Measurements from ENCODE around the gene CFAP107.
"Not testable (repeated sequence)": the region's sequence is repeated elsewhere in the genome, so short reads cannot be mapped to it uniquely, and the experiment has no call there.

The CFAP107 gene

GRCh38 chr1:12745992-12746323 lies at the start of gene CFAP107:
Gene CFAP107 (plus strand): TSS chr1:12746200. CDS start chr1:12746431, 231 bp downstream.
- no peak for DNase-seq

- no peak for DNase-seq
These were observed 49.3 kb upstream of the CFAP107 start for GRCh38 chr1:12696658-12697057.

- no peak for DNase-seq
These were observed 48.6 kb upstream of the CFAP107 start for GRCh38 chr1:12697397-12697796.

- no peak for DNase-seq
These were observed 42.1 kb upstream of the CFAP107 start for GRCh38 chr1:12703821-12704451.

GRCh38 chr1:12706061-12706460 lies 39.9 kb upstream of the CFAP107 start:
- no peak for DNase-seq

- DNase-seq = no peak
These were observed 37.5 kb upstream of the CFAP107 start for GRCh38 chr1:12708396-12709090.

- no peak for DNase-seq
These were observed 36.9 kb upstream of the CFAP107 start for GRCh38 chr1:12709091-12709491.

GRCh38 chr1:12709696-12710095 lies 36.3 kb upstream of the CFAP107 start:
- no peak for DNase-seq

- no peak for DNase-seq
These were observed 34.5 kb upstream of the CFAP107 start for GRCh38 chr1:12711536-12711935.

- no peak for DNase-seq
These were observed 33.9 kb upstream of the CFAP107 start for GRCh38 chr1:12712076-12712475.

- no peak for DNase-seq
These were observed 33.1 kb upstream of the CFAP107 start for GRCh38 chr1:12712929-12713328.

- DNase-seq = not testable (repeated sequence)
These were observed 32.3 kb upstream of the CFAP107 start for GRCh38 chr1:12713651-12714050.

- no peak for DNase-seq
These were observed 31.1 kb upstream of the CFAP107 start for GRCh38 chr1:12714710-12715475.

GRCh38 chr1:12715896-12716437 lies 30.0 kb upstream of the CFAP107 start, which contains the start of gene AADACL3:
Gene AADACL3 (plus strand): TSS chr1:12716110. CDS start chr1:12716177, 67 bp downstream.
- no peak for DNase-seq

- no peak for DNase-seq
These were observed 28.6 kb upstream of the CFAP107 start for GRCh38 chr1:12717301-12717838.

GRCh38 chr1:12722626-12723025 lies 23.4 kb upstream of the CFAP107 start:
- no peak for DNase-seq

GRCh38 chr1:12728391-12728790 lies 17.6 kb upstream of the CFAP107 start:
- DNase-seq = no peak

- no peak for DNase-seq
These were observed 15.8 kb upstream of the CFAP107 start for GRCh38 chr1:12730156-12730555.

- not testable (repeated sequence) for DNase-seq
These were observed 14.9 kb upstream of the CFAP107 start for GRCh38 chr1:12731084-12731483.

GRCh38 chr1:12734651-12735050 lies 11.3 kb upstream of the CFAP107 start:
- no peak for DNase-seq

- no peak for DNase-seq
These were observed 7.1 kb upstream of the CFAP107 start for GRCh38 chr1:12738934-12739333.

GRCh38 chr1:12739613-12740012 lies 6.4 kb upstream of the CFAP107 start:
- DNase-seq = no peak

- no peak for DNase-seq
These were observed 4.1 kb upstream of the CFAP107 start for GRCh38 chr1:12741946-12742345.
